Measurements from ENCODE around the gene NUDT7. TPM values are rescaled to one million over a fixed set of nuclear protein-coding genes. Genes with fewer than 3 reads are reported as not detected.

Gene NUDT7
- total RNA-seq (2022; extraction: Qiagen RNA extraction; ENCODE audit: low read depth) = 5.0 to 6.5 TPM (median 5.9 TPM) in 5 replicates

DNA sequence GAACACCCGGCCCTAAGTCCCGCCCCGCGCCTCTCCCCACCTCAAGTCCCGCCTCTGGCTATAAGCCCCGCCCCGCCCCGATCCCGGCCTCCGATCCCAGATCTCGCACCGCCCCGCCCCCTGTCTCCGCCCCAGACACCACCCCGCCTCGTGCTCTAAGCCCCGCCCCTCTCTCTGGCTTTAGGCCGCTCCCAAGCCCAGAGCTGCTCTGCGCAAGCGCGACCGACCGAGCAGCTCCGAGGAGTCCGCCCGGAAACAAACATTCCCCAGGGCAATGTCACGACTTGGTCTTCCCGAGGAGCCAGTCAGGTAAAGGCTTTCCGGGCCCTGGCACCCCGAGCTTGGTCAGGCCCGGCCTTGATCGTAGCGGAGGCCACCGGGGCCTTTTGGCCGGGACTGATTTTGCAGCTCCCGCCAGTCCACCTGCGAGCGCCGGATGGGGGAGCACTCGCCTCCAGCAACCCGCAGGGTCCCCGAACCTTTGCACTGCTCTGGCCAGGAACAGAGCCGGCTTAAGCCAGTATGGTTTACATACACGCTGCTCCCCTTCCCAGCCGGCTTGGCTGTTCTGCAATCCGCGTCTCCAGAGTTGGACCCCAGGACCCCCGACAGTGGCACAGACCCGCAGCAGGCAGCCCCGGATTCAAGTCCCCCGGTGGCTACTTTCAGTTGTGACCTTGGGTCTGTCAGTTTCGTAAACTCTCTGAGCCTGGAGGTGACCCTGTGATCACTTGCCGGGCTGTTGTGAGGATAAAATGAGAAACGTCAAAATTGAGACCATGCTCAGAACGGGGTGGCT lies at the start of gene NUDT7:
Gene NUDT7 (plus strand): TSS at position 206 of the 799 bp plus-strand sequence. CDS start 69 bp downstream, at position 275.

DNA sequence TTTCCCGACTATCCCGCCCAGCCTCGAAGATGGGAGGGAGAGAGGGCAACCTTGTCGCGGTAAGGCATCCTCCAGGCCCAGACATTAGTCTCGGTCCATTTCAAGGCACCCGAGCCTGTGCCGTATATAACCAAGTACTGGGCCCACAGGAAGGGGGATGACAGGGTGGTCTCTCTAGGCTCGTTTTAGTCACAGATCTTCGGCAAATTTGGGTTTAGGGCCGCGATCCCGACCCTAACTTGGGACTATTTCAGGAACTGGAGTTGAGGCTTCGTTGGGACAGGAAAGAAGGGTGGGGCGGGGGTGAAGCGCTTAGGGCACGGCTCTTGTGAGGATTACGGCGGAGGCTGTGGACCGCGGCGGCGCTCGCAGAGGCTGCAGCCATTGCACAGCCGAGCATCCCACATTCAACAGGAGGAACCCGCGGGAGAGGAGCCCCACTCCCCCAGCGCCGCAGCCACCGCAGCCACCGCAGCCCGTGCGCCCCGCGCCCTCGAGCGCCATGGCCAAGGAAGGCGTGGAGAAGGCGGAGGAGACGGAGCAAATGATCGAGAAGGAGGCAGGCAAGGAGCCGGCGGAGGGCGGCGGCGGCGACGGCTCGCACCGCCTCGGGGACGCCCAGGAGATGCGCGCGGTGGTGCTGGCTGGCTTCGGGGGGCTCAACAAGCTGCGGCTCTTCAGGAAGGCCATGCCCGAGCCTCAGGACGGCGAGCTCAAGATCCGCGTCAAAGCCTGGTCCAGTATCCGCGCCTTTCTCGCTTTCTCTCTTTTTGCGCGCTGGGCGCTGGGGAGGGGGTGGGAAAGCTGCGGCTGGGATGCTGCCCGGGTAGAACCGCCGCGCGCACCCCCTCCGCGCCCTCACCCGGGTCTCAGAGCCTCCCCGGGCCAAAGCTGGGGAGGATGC lies 66.1 kb downstream of the NUDT7 start, which contains the start of gene VAT1L:
Gene VAT1L (plus strand): TSS at position 384 of the 904 bp plus-strand sequence. CDS start 119 bp downstream, at position 503.

Other genes with a start within 250 kb of the NUDT7 start
- 0.03 to 0.16 TPM in 2 of 5 replicates, not detected in the others for gene VAT1L, start 66.0 kb downstream of the NUDT7 start, total RNA-seq (2022; extraction: Qiagen RNA extraction; ENCODE audit: low read depth)

All from A549 treated with GW870086 at 1 μM for 4 hours (cell line).